B cell (primary cell): ENCODE measurements around the gene NUDT14. TPM values are rescaled to one million over a fixed set of nuclear protein-coding genes. Genes with fewer than 3 reads are reported as not detected.

Source experiments
- ATAC-seq: fragments of 200-7000 bp; cut with Tn5 transposase; one replicate; pipeline ENCODE4 v1.10.0; 2021; ENCODE audit warnings: low read depth, mild to moderate bottlenecking, moderate number of reproducible peaks, moderate library complexity
- CTCF ChIA-PET: fragments of 350-600 bp; sonication (Branson Sonifier 250); formaldehyde crosslinking; loops from one replicate; lab custom pipeline; 2021; ENCODE audit warnings: antibody characterized with exemption, inconsistent platforms; lab: Charles Lee
- POLR2A ChIA-PET: fragments of 350-600 bp; sonication (Branson Sonifier 250); formaldehyde crosslinking; loops from one replicate; lab custom pipeline; 2021; ENCODE audit warnings: antibody characterized with exemption; lab: Charles Lee
- DNase-seq: peaks from one replicate; pipeline ENCODE4 v3.0.0; 2013
- H2AFZ ChIP-seq: 2 replicates; pipeline ENCODE4 v1.6.1; 2012; ENCODE audit warnings: mild to moderate bottlenecking, low read depth, low read length; ENCODE audit not compliant: insufficient read depth, poor library complexity, severe bottlenecking
- H3K27ac ChIP-seq, 2 donors: 1 replicate in 1 of 2; 2 replicates in 1 of 2; pipeline ENCODE4 v1.5.1; 2012 to 2013; ENCODE audit warnings: low read length in 2 of 2, mild to moderate bottlenecking in 2 of 2, moderate library complexity in 1 of 2
- H3K27me3 ChIP-seq, 4 experiments: fragments of 200-600 bp in 1 of 4; sonication (generic) in 1 of 4; replicated peaks in 1 of 4; 1 replicate in 2 of 4; 2 replicates in 2 of 4; pipeline versions ENCODE4 v1.6.1 to v1.7.0; 2013 to 2016; ENCODE audit warnings: low read length in 3 of 4, mild to moderate bottlenecking in 2 of 4, mixed read lengths in 1 of 4, moderate library complexity in 1 of 4; ENCODE audit not compliant: insufficient read depth in 4 of 4, control insufficient read depth in 3 of 4; ENCODE audit errors: control extremely low read depth in 1 of 4
- H3K36me3 ChIP-seq, 2 experiments: replicated peaks in 1 of 2; 1 replicate in 1 of 2; 2 replicates in 1 of 2; pipeline versions ENCODE4 v1.6.1 to v1.7.1; 2013; ENCODE audit warnings: low read length in 1 of 2; ENCODE audit not compliant: insufficient read depth in 2 of 2, control insufficient read depth in 1 of 2; ENCODE audit errors: control extremely low read depth in 1 of 2, extremely low read depth in 1 of 2
- H3K4me1 ChIP-seq, 2 donors: fragments of 200-600 bp in 1 of 2; sonication (generic) in 1 of 2; 1 replicate in 1 of 2; 2 replicates in 1 of 2; pipeline versions ENCODE4 v1.5.1 to v1.6.1; 2013 to 2017; ENCODE audit warnings: low read length in 2 of 2; ENCODE audit not compliant: control insufficient read depth in 2 of 2, insufficient read depth in 2 of 2
- H3K4me2 ChIP-seq: replicated peaks from 2 replicates; pipeline ENCODE3; 2012; ENCODE audit warnings: mild to moderate bottlenecking, low read depth, low read length; ENCODE audit not compliant: poor library complexity, severe bottlenecking
- H3K4me3 ChIP-seq, 5 experiments: fragments of 200-600 bp in 1 of 5; sonication (generic) in 1 of 5; 1 replicate in 3 of 5; 2 replicates in 2 of 5; pipeline versions ENCODE4 v1.5.1 to v1.7.0; 2011 to 2016; ENCODE audit warnings: low read length in 4 of 5, mild to moderate bottlenecking in 4 of 5, low read depth in 2 of 5, control low read depth in 1 of 5, moderate library complexity in 1 of 5; ENCODE audit not compliant: insufficient read depth in 1 of 5; ENCODE audit errors: control extremely low read depth in 1 of 5, extremely low read depth in 1 of 5
- H3K79me2 ChIP-seq: fragments of 200-600 bp; sonication (generic); one replicate; pipeline ENCODE4 v1.6.0; 2016; ENCODE audit warnings: low read length; ENCODE audit not compliant: control insufficient read depth, insufficient read depth
- H3K9ac ChIP-seq: fragments of 200-600 bp; sonication (generic); 2 replicates; pipeline ENCODE4 v1.6.1; 2017; ENCODE audit warnings: mild to moderate bottlenecking, low read length, moderate library complexity
- H3K9me3 ChIP-seq, 3 donors: one replicate each; pipeline versions ENCODE4 v1.6.1 to v1.7.1; 2013; ENCODE audit warnings: low read length in 2 of 3; ENCODE audit not compliant: control insufficient read depth in 2 of 3, insufficient read depth in 1 of 3; ENCODE audit errors: control extremely low read depth in 1 of 3
- H4K20me1 ChIP-seq: 2 replicates; pipeline ENCODE4 v1.6.0; 2012; ENCODE audit warnings: mild to moderate bottlenecking, low read length; ENCODE audit not compliant: insufficient read depth, control insufficient read depth, poor library complexity, severe bottlenecking
- H3K27ac Mint-ChIP-seq: one replicate; pipeline ENCODE4 v1.8.0; 2021; ENCODE audit warnings: mixed read lengths
- H3K27me3 Mint-ChIP-seq: one replicate; pipeline ENCODE4 v1.8.0; 2021; ENCODE audit warnings: mixed read lengths
- H3K4me1 Mint-ChIP-seq: one replicate; pipeline ENCODE4 v1.8.0; 2021; ENCODE audit warnings: mixed read lengths
- H3K4me3 Mint-ChIP-seq: one replicate; pipeline ENCODE4 v1.8.0; 2021; ENCODE audit warnings: mixed read lengths
- H3K9me3 Mint-ChIP-seq: one replicate; pipeline ENCODE4 v1.8.0; 2022; ENCODE audit warnings: mixed read lengths; ENCODE audit not compliant: insufficient read depth
- CTCF ChIP-seq: fragments of 200-600 bp; IDR thresholded peaks from one replicate; pipeline ENCODE4 v1.8.0; 2022; ENCODE audit warnings: antibody characterized with exemption, mild to moderate bottlenecking
- EZH2 ChIP-seq: IDR thresholded peaks from 2 replicates; pipeline ENCODE4 v1.6.1; 2012; ENCODE audit warnings: borderline replicate concordance, low read depth, mild to moderate bottlenecking, moderate library complexity, low read length; ENCODE audit not compliant: insufficient read depth, poor library complexity, severe bottlenecking
- WGBS: methylation state at CpG from one replicate; pipeline ENCODE4 v1.1.5; 2013; ENCODE audit warnings: missing lambda C conversion rate; ENCODE audit not compliant: insufficient coverage; 5-methylcytosine and 5-hydroxymethylcytosine counted together
- intact Hi-C: fragments of 100-400 bp; cut with micrococcal nuclease; formaldehyde crosslinking; loops from one replicate; pipeline ENCODE4 v1.10.0; 2022
- polyA plus RNA-seq: library from polyadenylated mRNA; depleted of rRNA; stranded (reverse); fragments of >200 nt; gene quantifications from 2 replicates; pipeline ENCODE4 v1.2.3, GENCODE V29; 2012
- total RNA-seq, 2 donors: library from RNA; stranded (reverse); fragments of 120-200 nt in 1 of 2; gene quantifications; 1 replicate in 1 of 2; 2 replicates in 1 of 2; pipeline versions ENCODE4 v1.2.3 to v1.2.4, GENCODE V29; 2013 to 2022

Gene NUDT14
- total and polyA plus RNA-seq, 2 donors (not counting 1 experiment from before 2014, with no cell fraction given), result 17.4 to 31.6 TPM

DNA sequence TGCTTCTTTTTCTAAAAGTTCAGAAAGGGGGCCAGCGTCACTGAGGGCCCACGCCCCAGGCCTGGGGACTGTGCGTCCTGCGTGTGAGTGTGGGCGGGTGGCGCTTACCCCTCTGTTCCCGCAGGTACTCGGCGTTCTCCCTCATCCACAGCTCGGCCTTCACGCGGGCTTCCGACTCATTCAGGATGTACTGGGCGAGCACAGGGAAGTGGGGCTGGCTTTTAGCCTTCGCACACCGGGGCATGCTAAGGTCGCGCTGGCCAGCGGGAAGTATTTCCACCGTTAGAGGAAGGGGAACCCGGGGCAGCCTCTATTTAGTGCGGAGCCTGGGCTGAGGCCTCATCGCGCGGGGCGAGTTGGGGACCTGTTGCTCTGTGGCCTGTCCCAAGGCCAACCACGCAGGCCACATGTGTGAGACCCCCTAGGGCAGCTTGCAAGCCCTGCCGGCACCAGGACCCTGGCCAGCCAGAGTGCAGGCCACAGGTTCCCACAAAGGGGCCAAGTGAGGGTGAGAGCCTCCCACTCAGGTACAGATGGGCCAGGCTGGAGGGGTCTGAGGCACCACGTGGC, 38.0 kb upstream of the NUDT14 start:
- Mint-ChIP-seq H3K4me1 (no peaks in the 10 kb centered on the region), H3K27me3 (no peaks in the 10 kb centered on the region), H3K9me3 (no peaks in the 10 kb centered on the region), H3K27ac (no peak overlapping the region), H3K4me3 (no peak overlapping the region)
- POLR2A ChIA-PET, result no interaction called here
- Histone ChIP-seq H2AFZ (no peak overlapping the region), H3K4me2 (no peak overlapping the region), H3K27me3 (no peaks in the 10 kb centered on the region), H3K4me3 (no peak overlapping the region), H3K36me3 (peaks cover 2 to 41% of the 10 kb centered on the region in 2 experiments), H3K4me1 (no peaks in the 10 kb centered on the region), H3K27ac (no peak overlapping the region), H3K9me3 (peaks cover 0 to 7% (median 0%) of the 10 kb centered on the region in 3 donors), H3K9ac (no peak overlapping the region), H3K79me2 (peaks cover 8% of the 10 kb centered on the region), H4K20me1 (peaks cover 18% of the 10 kb centered on the region)
- CTCF ChIA-PET, result interaction anchor here (1.0 kb wide), 1 partner anchor 16 kb away, joined by 3 read pairs; no protein-coding TSS in a partner anchor
- 97% methylated on average over 27 of the region's 29 CpGs for WGBS
- no peak for ATAC-seq
- intact Hi-C loops, result no loop called here
- DNase-seq, result no peak
- no peak for TF ChIP-seq EZH2
- TF ChIP-seq CTCF, result no peak

DNA sequence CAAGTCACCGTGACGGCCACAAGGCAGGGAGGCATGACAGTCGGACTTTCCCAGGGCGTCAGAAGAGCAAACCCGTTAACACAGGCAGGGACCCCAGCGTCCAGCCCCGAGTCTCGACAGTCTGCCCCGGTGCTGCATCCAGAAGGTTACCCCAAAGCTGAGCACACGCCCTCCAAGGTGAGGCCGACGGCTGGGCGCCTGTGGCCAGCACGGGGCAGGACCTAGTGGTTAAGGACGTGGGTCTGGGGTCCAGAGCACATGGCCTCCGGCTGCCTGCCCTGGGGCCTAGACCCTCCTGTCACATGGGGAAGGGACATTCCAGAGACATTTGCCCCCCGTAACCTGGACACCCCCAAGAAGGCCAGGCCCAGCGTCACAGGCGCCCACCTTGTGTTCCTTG, 37.5 kb upstream of the NUDT14 start:
- no peak overlapping the region for H3K4me2 ChIP-seq
- ChIA-PET CTCF (interaction anchor here (1.0 kb wide), 1 partner anchor 15 kb away, joined by 3 read pairs; no protein-coding TSS in a partner anchor), POLR2A (no interaction called here)
- H3K9me3 Mint-ChIP-seq, result no peaks in the 10 kb centered on the region
- H3K4me3 Mint-ChIP-seq, result no peak overlapping the region
- H3K27ac ChIP-seq, result no peak overlapping the region
- WGBS, result 90% methylated on average over 19 of the region's 19 CpGs
- no peaks in the 10 kb centered on the region for H3K27me3 ChIP-seq
- DNase-seq (no peak), ATAC-seq (no peak)
- TF ChIP-seq CTCF, result no peak
- no peak for TF ChIP-seq EZH2
- H3K4me1 ChIP-seq, result no peaks in the 10 kb centered on the region
- no peaks in the 10 kb centered on the region for H3K27me3 Mint-ChIP-seq
- peaks cover 2 to 39% of the 10 kb centered on the region in 2 experiments for H3K36me3 ChIP-seq
- H3K9me3 ChIP-seq, result peaks cover 0 to 7% (median 0%) of the 10 kb centered on the region in 3 donors
- intact Hi-C loops, result no loop called here
- peaks cover 8% of the 10 kb centered on the region for H3K79me2 ChIP-seq
- H3K9ac ChIP-seq, result no peak overlapping the region
- no peak overlapping the region for H3K4me3 ChIP-seq
- H4K20me1 ChIP-seq, result peaks cover 23% of the 10 kb centered on the region
- H2AFZ ChIP-seq, result no peak overlapping the region
- H3K4me1 Mint-ChIP-seq, result no peaks in the 10 kb centered on the region
- no peak overlapping the region for H3K27ac Mint-ChIP-seq
